ENCODE measurements around the gene SERPINA5.

SERPINA5 gene

DNA sequence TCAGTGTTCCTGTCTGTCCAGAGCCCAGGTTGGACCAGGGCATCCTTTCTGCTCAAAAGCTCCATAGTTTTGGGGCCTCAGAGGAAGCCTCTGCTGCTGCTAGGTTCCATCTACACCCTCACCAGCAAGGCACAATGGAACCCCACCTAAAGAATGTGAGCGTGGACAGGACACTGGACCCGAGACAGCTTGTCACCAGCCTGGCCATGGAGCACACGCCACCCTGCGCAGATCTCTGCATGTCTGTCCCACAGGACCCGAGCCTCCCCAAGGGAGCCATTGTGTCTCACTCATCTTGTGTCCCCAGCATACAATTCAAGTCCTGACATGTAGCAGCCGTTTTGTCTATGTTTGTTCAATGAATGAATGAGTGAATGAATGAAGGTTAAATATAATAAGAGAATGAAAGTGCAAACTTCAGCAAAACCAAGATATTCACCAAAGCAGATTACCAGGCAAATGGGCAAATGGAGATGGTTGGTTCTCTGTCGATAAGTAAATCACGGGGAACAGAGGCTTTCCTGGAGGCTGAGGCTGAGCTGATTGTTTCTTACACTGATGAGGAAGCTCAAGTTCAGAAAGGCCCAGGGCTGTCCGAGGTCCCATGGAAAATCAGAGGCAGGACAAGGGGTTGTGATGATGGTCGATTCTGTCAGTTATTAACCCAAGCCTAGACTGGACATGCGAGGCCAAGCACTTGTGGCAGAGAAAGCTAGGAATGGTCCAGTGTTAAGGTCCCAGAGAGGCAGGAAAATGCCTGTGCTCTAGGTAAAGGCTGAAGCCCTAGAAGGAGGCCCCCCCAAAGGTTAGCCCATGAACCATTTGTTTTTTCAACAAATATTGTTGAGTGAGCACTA lies 58.0 kb downstream of the SERPINA5 start:
- no peak overlapping the region for H3K4me3 Mint-ChIP-seq
- peaks cover 6% of the 10 kb centered on the region for H3K4me1 Mint-ChIP-seq (ENCODE audit: low read depth)
- H3K27me3 Mint-ChIP-seq, result peaks cover 21% of the 10 kb centered on the region
- H3K9me3 Mint-ChIP-seq, result no peaks in the 10 kb centered on the region
- no peaks in the 10 kb centered on the region for H3K36me3 Mint-ChIP-seq (ENCODE audit: low read depth)
- intact Hi-C loops (cut with micrococcal nuclease), result no loop called here
- no peak overlapping the region for H3K27ac Mint-ChIP-seq

DNA sequence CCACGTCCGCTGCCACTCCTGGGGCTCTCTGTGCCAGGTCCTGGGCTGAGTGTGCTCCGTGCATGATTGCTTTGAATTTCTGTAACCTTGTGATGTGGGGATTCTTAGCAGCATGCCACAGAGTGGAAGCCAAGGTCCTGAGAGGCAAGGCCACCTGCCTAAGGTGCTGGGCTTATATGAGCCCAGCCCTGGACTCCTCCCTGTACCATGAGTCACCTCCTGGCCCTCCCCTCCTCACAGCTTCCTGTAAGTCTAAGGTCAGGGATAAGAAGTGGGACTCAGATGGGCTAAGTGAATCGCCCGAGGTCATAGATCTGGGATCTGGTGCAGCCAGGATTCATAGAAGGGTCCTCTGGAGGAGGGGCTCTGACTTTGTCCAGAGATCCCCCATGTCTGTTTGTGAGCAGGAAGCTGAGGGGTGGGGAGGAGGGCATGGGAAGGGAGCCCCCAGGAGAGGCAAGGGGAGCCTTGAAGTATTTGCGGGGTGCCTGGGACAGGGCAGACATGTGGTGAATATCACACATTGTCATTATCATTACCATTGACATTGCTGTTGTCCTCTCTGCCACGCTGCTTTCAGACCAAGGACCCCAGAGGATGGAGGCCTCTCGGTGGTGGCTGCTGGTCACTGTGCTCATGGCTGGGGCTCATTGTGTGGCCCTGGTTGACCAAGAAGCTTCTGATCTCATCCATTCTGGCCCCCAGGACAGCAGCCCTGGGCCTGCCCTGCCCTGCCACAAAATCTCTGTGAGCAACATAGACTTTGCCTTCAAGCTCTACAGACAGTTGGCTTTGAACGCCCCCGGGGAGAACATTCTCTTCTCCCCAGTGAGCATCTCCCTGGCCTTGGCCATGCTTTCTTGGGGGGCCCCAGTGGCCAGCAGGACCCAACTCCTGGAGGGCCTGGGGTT lies 59.8 kb downstream of the SERPINA5 start:
- no peak overlapping the region for H3K27ac Mint-ChIP-seq
- H3K9me3 Mint-ChIP-seq, result peaks cover 3% of the 10 kb centered on the region
- H3K4me1 Mint-ChIP-seq (ENCODE audit: low read depth), result peaks cover 20% of the 10 kb centered on the region
- H3K36me3 Mint-ChIP-seq (ENCODE audit: low read depth), result no peaks in the 10 kb centered on the region
- no peak overlapping the region for H3K4me3 Mint-ChIP-seq
- intact Hi-C loops (cut with micrococcal nuclease), result no loop called here
- H3K27me3 Mint-ChIP-seq, result peaks cover 25% of the 10 kb centered on the region

DNA sequence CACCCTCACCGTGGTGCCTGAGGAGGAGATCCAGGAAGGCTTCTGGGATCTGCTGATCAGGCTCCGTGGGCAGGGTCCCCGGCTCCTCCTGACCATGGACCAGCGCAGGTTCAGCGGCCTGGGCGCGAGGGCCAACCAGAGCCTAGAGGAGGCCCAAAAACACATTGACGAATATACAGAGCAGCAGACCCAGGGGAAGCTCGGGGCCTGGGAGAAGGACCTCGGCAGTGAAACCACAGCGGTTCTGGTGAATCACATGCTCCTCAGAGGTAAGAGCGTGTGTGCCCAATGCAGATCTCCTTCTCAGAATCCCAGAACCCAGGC lies 60.4 kb downstream of the SERPINA5 start:
- H3K36me3 Mint-ChIP-seq (ENCODE audit: low read depth), result no peaks in the 10 kb centered on the region

More for the DNA sequence above, 60.4 kb downstream of the SERPINA5 start:
- H3K4me1 Mint-ChIP-seq (ENCODE audit: low read depth), result peaks cover 24% of the 10 kb centered on the region
- peaks cover 8% of the 10 kb centered on the region for H3K9me3 Mint-ChIP-seq
- no peak overlapping the region for H3K27ac Mint-ChIP-seq
- intact Hi-C loops (cut with micrococcal nuclease), result no loop called here
- peaks cover 26% of the 10 kb centered on the region for H3K27me3 Mint-ChIP-seq
- H3K4me3 Mint-ChIP-seq, result no peak overlapping the region

All from dendritic cell treated with granulocyte-macrophage colony-stimulating factor and Interleukin-4, amounts not matched to agents 40 ng/mL and 50 ng/mL, for 4 days (primary cell).